GM21619 (cell line): Measurements from ENCODE around the gene RPTOR.
"Not testable (repeated sequence)": the region's sequence is repeated elsewhere in the genome, so short reads cannot be mapped to it uniquely, and the experiment has no call there.

Experiments
- ATAC-seq: cut with Tn5 transposase; IDR thresholded peaks from one replicate; pipeline ENCODE4 v1.9.1; 2021; ENCODE audit not compliant: unreplicated experiment

Gene RPTOR, protein sequence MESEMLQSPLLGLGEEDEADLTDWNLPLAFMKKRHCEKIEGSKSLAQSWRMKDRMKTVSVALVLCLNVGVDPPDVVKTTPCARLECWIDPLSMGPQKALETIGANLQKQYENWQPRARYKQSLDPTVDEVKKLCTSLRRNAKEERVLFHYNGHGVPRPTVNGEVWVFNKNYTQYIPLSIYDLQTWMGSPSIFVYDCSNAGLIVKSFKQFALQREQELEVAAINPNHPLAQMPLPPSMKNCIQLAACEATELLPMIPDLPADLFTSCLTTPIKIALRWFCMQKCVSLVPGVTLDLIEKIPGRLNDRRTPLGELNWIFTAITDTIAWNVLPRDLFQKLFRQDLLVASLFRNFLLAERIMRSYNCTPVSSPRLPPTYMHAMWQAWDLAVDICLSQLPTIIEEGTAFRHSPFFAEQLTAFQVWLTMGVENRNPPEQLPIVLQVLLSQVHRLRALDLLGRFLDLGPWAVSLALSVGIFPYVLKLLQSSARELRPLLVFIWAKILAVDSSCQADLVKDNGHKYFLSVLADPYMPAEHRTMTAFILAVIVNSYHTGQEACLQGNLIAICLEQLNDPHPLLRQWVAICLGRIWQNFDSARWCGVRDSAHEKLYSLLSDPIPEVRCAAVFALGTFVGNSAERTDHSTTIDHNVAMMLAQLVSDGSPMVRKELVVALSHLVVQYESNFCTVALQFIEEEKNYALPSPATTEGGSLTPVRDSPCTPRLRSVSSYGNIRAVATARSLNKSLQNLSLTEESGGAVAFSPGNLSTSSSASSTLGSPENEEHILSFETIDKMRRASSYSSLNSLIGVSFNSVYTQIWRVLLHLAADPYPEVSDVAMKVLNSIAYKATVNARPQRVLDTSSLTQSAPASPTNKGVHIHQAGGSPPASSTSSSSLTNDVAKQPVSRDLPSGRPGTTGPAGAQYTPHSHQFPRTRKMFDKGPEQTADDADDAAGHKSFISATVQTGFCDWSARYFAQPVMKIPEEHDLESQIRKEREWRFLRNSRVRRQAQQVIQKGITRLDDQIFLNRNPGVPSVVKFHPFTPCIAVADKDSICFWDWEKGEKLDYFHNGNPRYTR (N-terminal part only)

DNA sequence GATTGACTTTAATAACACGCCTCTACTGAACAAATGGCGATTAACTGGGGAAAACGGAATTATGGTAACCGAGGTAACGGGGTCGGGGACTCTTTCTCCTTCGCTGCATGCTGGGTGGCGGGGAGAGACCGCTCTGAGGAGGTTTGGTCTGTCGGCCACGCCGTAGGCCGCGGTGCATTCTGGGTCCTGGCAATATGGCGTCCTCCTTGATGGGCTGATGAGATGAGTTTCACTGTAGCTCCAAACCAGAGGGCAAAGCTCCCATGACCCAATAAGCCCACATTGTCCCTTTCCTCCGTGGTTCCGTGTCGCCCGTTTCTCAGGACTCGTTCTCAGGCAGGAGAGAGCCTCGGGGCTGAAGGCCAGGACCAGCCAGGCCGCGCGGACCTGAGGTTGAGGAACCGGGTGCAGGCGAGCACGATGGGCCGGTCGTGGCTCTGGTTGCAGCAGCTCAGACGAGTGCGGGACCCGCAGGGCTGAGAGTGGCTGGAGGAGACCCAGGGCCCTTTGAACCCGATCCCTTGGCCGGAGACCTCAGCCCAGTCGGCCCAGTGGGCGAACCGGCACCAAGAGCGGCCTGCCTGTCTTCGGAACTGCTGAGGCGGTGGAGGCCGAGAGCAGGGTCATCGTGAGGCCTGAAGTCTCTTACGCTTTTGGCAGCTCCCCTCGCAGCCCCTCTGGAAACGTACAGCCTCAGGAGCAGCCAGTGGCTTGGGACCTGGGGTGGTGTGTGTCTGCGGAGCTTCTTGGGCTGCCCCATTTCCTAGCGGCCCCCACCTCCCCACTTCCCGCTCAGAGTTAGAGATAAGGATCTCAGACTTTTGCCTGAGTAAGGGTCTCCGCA lies at the start of gene RPTOR:
Gene RPTOR (plus strand): TSS at position 184 of the 844 bp plus-strand sequence. CDS start 792 bp downstream, outside the sequence.
- ATAC-seq: peak; percentile 85

DNA sequence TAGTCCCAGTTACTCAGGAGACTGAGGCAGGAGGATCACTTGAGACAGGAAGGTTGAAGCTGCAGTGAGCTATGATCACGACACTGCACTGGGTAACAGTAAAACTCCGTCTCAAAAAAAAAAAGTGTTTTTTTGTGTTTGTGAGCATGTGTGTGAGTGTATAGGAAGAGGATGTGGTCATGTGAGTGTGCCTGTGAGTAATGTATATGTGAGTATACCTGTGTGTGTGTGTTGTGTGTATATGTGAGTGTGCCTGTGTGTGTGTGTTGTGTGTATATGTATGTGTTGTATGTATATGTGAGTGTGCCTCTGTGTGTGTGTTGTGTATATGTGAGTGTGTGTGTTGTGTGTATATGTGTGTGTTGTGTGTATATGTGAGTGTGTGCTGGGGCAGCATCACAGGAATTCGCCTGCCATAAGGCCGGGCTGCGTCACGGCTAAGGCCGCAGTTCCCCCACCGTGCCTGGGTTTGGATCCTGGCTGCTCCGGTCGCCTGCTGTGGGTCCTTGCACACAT lies 46.9 kb upstream of the RPTOR start:
- ATAC-seq: no peak

DNA sequence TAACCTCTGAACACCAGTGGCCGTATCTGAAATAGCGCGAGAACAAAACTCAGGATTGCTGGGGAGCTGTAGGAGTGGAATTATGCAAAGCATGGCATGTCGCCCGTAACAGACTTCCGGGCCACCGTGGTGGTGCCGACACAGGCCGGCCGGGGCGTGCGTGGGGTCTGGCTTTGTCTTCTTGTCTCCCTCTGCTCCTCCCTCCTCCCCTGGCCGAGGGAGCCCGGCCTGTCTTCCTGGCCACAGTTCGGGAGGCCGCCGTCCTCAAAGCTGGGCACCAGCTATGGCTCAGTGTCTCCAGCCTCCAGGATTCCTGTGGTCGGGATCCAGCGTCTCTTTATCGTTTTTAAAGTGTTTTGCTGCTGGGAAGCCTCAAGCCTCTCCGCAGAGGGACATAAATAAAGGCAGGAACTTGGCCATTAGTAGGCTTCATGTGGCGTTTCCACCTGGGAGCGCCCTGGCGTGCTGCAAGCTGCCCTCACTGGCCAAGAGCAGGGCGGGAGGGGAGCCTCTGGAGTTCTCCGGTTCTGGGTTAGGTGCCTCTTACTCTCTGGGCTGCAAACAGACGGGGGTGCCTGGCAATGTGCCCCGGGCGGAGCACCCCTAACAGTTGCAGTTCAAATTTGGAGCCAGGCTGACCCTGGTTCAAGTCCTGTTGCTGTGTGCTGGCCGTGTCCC lies 46.3 kb upstream of the RPTOR start:
- ATAC-seq: no peak

DNA sequence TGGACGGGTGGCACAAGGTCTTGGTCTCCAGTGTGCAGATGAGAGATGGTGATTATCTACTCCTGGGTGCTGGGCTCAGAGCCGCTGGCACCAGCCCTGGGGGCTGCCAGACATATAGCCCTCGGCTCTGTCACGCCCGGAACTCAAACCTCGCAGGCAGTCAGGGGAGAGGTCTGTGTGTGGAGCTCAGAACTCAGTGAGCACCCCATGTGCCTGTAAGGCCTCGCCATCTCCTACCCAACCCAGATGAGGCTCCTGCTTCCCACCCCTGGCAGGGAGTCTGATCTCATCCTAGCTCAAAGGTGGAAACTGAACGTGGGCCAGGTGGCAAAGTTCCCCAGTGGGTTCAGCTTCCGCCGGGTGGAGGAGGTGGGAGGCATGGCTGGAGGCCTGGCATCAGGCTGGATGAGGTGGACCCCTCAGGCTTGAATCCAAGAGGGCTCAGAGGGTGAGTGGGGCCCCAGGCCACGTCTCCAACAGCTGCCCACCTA lies 45.7 kb upstream of the RPTOR start:
- no peak for ATAC-seq

DNA sequence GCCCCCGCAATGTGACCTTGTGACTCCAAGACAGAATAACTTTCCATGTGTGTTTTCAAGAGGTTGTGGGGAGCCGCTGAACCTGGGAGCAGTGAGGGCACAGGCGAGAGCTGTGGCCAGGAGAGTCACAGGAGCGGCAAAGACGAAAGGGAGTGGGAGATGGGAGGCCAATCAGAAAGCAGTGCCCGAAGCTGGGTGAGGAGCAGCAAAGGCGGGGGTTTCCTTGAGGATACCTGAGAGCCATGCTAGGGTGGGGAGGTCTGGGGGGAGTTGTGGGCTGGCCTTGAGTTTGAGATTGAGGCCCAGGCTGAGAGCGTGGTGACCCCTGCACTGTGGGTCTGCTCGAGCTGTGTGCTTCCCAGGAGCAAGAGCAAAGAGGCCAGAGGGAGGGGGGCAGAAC lies 45.1 kb upstream of the RPTOR start:
- no peak for ATAC-seq

DNA sequence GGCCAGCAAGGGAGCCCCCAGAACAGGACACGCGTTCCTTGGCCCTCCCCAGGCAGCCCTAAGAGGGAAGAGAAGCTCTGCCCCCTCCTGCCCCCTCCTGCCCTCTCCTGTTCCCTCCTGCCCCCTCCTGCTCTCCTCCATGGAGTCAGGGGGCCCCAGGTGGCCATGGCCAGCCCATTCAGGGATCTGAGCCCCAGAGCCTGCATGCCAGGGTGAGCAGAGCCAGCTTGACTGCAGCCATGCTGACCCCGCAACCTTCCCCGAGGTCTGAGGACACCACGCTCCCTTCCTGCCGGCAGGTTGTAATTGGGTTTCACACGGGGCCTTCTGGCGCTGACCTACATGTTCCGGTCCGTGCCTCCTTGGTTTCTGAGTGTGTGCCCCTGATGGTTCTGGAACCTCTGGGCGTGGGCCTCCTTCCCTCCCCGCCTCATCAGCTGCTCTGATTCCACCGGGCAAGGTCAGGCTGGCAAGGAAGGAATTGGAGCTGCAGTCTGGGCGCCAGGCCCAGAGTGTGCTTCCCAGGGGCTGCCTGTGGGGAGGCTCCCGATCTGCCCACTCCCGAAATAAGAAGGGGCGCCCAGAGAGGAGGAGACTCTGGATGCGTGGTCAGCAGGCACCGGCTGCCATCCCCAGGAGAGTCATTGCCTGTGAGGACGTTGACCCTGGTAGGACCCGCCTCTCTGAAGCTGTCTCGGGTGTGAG lies 44.5 kb upstream of the RPTOR start:
- no peak for ATAC-seq

DNA sequence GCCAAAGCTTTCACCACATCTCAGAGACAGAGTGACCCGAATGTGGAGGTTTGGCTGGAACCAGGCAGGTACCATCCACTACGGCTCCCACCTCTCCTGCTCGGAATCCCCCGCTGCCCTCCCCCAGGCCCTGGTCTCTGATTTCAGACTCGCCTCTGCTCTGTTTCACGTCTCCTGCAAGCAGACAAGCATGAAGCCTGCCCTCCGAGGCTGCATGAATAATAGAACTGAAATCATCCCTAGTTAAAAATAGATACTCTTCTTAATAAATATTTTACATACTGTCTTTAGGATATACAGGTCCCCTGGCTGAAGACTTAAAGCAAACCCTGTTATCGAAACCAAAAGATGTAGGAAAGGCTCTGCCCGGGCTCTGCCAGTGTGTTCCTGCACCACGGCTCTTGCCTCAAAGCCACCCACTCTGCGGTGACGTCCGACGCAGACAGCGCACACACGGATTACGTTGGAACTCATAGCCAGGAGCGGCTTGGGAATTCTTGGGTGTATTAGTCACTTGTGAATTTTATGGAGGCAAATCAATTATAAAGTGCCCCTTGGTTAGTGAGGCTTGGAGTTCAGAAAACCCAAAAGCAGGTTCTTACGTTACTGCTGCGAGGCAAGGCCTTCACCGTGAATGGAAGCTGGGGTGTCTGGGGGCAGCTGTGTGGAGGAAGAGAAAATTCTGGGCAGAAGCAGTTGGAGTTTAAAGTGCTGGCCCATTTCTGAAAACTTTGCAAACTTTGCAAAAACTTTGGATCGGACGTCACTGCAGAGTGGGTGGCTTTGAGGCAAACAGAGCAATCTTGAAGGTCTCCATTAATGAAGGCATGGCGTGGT lies 42.7 kb upstream of the RPTOR start:
- no peak for ATAC-seq

DNA sequence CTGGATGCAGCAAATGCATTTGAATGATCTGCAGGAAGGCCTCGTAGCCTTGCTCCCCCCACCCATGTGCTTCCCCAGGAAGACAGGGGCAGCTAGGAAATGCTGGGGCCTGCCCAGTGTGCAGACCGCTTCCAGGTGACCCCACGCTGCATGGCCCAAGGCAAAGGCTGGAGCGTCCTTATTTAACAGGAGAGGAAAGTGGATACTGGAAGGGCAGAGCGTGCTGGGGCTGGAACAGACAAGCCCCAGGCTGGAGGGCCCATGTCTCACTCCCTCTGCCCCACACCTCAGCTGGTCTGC lies 42.1 kb upstream of the RPTOR start:
- no peak for ATAC-seq

DNA sequence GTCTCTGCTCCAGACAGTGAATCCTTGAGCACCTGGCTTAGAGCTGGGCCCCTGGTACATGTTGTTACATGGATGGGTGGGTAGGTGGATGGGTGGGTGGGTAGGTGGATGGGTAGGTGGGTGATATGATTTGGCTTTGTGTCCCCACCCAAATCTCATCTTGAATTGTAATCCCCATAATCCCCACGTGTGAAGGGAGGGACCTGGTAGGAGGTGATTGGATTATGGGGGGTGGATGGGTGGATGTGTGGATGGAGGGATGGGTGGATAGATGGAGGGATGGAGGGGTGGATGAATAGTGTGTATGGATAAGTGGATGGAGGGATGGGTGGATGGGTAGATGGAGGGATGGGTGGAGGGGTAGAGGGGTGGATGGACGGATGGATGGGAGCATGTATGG lies 41.6 kb upstream of the RPTOR start:
- no peak for ATAC-seq

DNA sequence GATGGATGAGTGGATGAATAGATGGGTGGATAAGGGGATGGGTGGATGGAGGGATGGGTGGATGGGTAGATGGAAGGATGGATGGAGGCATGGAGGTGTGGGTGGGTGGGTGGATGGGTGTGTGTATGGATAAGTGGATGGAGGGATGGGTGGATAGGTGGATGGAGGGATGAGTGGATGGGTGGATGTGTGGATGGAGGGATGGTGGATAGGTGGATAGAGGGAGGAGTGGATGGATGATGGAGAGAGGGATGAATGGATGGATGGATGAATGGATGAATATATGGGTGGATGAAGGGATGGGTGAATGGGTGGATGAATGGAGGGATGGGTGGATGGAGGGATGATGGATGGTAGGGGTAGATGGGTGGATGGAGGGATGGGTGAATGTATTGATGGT lies 40.7 kb upstream of the RPTOR start:
- no peak for ATAC-seq

DNA sequence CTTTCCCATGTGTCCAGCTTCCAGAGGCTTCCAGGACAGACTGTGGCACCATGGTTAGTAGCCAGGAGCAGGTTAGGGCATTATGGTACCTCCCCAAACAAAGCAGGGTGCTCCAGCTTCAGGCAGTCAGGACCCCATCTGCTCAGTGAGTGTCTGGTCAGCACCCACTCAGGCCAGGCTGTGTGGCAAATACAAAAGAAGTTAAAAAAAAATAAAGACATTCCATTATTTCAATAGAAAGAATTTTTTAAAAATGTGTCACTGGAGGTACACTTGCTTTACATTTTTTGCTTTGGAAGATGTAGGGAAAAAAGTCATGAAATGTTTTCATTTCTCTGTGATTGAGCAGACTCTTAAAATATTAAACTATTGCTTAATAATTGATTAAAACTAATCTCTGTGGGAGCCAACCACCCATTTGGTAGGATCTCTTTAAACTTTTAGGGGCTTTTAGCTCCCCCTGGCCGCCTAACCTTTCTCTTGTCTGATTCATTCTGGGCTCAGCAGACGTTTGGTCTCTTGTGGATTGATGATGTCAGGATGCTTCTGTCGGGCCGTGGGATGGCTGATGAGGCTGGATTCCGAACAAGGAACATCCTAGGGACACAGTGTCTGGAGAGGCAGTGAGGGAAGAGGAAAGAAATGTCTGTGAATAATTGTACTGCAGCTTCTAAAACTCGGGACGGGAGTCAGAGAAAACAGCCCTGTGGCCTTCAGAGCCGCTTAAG lies 39.8 kb upstream of the RPTOR start:
- no peak for ATAC-seq

DNA sequence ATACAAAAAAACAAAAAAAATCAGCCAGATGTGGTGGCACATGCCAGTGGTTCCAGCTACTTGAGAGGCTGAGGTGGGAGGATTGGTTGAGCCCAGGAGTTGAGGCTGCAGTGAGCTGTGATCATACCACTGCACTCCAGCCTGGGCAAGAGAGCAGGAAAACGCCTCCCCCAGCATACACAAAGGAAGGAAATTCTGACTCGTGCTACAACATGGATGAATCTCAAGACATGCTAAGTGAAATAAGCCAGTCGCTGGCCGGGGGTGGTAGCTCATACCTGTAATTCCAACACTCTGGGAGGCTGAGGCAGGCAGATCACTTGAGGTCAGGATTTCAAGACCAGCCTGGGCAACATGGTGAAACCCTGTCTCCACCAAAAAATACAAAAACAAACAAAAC lies 37.5 kb upstream of the RPTOR start:
- not testable (repeated sequence) for ATAC-seq

DNA sequence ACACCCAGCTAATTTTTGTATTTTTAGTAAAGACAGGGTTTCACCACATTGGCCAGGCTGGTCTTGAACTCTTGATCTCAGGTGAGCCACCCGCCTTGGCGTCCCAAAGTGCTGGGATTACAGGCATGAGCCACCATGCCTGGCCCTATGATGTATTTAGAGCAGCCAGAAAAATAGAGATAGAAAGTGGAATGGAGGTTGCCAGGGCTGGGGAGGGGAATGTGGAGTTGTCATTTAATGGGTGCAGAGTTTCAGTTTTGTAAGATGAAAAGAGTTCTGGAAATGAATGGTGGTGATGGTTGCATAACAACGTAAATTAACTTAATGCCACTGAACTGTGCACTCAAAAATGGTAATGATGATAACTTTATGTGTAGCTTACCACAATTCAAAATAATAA lies 36.7 kb upstream of the RPTOR start:
- ATAC-seq: no peak

DNA sequence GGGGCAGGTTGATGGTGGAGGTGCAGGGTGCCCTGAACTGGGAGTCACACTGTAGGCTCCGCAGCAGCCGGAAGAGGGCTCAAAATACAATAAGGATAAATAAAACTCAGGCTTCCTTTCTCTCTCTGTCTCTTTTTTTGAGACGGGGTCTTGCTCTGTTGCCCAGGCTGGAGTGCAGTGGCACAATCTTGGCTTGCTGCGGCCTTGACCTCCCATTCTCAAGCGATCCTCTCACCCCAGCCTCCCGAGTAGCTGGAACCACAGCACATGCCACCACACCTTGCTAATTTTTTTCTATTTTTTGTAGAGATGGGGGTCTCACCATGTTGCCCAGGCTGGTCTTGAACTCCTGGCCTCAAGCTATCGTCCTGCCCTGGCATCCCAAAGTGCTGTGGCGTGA lies 35.3 kb upstream of the RPTOR start:
- ATAC-seq: no peak

DNA sequence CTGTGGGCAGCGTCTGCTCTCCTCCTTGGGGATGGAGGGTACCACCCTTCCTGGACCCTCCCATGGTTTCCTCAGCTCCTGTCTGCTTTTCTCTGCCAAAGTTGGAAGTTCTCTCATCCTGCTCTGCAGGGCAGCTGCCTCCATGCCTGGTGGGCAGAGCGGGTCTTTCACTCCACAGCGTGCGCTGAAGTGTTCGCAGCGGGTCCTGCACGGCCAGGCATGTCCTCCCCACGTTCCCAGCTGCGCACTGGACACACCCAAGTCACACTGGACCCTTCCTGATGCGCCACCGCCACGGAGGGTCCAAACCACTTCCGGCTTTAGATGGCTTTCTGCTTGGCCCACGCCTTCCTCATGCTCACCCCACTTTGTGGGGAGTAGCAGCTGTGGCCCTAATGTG lies 34.5 kb upstream of the RPTOR start:
- no peak for ATAC-seq

DNA sequence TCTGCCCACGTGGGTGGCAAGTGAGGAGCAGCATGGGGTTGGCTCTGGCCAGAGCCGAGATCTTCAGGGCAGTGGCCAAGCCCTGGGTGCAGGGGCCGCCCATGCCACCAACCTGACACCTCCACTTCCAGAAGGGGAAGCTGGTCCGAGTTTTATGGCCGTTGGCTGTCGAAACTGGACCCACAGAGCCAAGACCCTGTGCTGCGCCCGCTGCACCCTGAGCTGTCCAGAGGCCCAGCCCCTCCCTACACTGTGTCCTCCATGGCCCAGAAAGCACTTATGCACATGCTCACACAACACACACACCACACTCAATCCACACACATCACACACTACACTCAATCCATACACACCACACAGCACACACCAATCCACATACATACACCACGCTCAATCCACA lies 33.9 kb upstream of the RPTOR start:
- no peak for ATAC-seq

DNA sequence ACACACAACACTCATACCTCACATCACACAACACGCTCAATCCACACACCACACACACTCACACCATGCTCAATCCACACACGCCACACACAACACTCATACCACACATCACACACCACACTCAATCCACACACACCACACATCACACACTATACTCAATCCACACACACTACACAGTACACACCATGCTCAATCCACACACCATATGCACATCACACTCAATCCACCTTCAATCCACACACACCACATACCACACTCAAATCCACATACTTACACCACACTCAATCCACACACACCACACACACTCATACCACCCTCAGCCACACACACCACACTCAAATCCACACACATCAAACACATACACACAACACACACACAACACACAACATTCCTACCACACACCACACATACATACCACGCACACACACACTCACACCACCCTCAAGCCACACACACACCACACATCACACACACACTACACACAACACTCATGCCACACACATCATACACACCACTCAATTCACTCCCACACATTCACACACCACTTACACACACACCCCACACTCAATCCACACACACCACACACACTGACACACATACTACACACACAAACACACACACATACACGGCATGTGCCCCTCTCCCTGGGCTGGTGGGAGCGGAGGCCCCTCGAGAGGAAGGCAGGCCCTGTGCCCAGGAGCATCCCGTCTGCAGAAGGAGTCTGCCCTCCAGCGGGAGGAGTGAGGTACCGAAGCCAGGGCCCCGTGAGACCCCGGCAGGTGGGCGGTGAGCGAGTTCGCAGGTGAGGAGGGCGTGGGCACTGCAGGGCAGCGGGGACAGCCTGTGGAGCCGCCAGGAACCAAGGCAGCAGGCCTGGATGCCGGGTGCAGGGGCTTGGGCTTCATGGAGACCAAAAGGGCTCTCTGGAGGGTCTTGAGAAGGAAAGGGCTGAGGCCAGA lies 33.1 kb upstream of the RPTOR start:
- ATAC-seq: no peak
